Lung (tissue), 12 donors: Measurements from ENCODE around the gene NOVA1. TPM values are rescaled to one million over a fixed set of nuclear protein-coding genes. Genes with fewer than 3 reads are reported as not detected.

Experiments used
- ATAC-seq: fragments of 200-7000 bp; cut with Tn5 transposase; one replicate; pipeline ENCODE4 v1.9.1; 2020; ENCODE audit warnings: moderate number of reproducible peaks; ENCODE audit not compliant: insufficient read depth, low FRiP score
- DNase-seq, 3 donors: peaks; one replicate each; pipeline ENCODE4 v3.0.0-alpha.2; 2013 to 2017
- H3K27ac ChIP-seq, 2 donors: one replicate each; pipeline ENCODE4 v1.5.1; 2013; ENCODE audit warnings: mild to moderate bottlenecking in 2 of 2, moderate library complexity in 2 of 2, control low read depth in 1 of 2, inconsistent platforms in 1 of 2, low read depth in 1 of 2, low read length in 1 of 2
- H3K27me3 ChIP-seq, 3 donors: one replicate each; pipeline ENCODE4 v1.5.1; 2013; ENCODE audit warnings: low read length in 2 of 3; ENCODE audit not compliant: control insufficient read depth in 3 of 3, insufficient read depth in 3 of 3
- H3K36me3 ChIP-seq, 4 donors: one replicate each; pipeline ENCODE4 v1.5.1; 2013; ENCODE audit warnings: low read length in 4 of 4, mild to moderate bottlenecking in 1 of 4, moderate library complexity in 1 of 4; ENCODE audit not compliant: control insufficient read depth in 4 of 4, insufficient read depth in 4 of 4
- H3K4me1 ChIP-seq, 5 donors: one replicate each; pipeline ENCODE4 v1.5.1; 2013; ENCODE audit warnings: low read length in 5 of 5, mild to moderate bottlenecking in 2 of 5, moderate library complexity in 1 of 5; ENCODE audit not compliant: control insufficient read depth in 5 of 5, insufficient read depth in 5 of 5
- H3K4me3 ChIP-seq: one replicate; pipeline ENCODE4 v1.5.1; 2013; ENCODE audit warnings: mild to moderate bottlenecking, control low read depth, moderate library complexity
- H3K9ac ChIP-seq, 2 donors: one replicate each; pipeline ENCODE4 v1.5.1; 2013; ENCODE audit warnings: low read length in 2 of 2, control low read depth in 1 of 2; ENCODE audit not compliant: insufficient read depth in 1 of 2
- H3K9me3 ChIP-seq, 4 donors: one replicate each; pipeline ENCODE4 v1.5.1; 2013; ENCODE audit warnings: low read length in 3 of 4, mild to moderate bottlenecking in 1 of 4, moderate library complexity in 1 of 4; ENCODE audit not compliant: control insufficient read depth in 4 of 4, insufficient read depth in 3 of 4
- WGBS, 2 donors: extraction: QIAGEN DNeasy Blood & Tissue Kit; methylation state at CpG; one replicate each; pipeline ENCODE4 v1.1.7; 2013; 5-methylcytosine and 5-hydroxymethylcytosine counted together
- polyA plus RNA-seq, 2 donors: library from polyadenylated mRNA; stranded (reverse); fragments of 200-250 nt; gene quantifications; one replicate each; pipeline ENCODE4 v1.2.1, GENCODE V29; 2013
- total RNA-seq, 2 donors: library from RNA; depleted of rRNA in 1 of 2; stranded (reverse); fragments of >200 nt in 1 of 2; gene quantifications; one replicate each; pipeline ENCODE4 v1.2.1, GENCODE V29; 2014 to 2021
- TF ChIP-seq, protein P1 (sequence below): IDR thresholded peaks from 2 replicates; pipeline ENCODE4 v1.5.1; 2012; ENCODE audit warnings: mild to moderate bottlenecking; ENCODE audit errors: control extremely low read depth, extremely low read depth
- donor health status: control.
- donor health status: control.
- donor health status: Bipolar disorder and iron deficiency.
- donor health status: healthy.
- donor health status: DM: yes; HTN: yes; CAD: no.

Gene NOVA1
- total and polyA plus RNA-seq, 4 donors: 0.38 to 10.0 (median 2.1) TPM

DNA sequence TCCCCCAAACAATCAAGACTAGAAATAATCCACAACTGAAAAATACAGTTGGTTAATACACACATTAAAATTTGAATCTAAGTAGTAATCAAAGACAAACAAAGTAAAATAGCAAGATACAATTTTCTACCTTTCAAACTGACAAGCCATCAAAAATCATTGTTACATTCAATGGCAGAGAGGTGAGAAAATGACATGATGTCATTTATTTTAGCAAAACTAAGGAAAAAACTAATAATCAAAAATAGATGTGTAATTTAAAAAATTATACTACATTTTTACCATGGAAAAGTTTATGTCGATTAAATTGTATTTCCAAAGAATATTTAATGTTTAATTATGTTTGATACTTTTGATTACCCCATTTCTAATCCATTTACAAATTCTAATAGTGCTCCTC, 59.7 kb downstream of the NOVA1 start:
- H3K4me3 ChIP-seq: no peak overlapping the region
- H3K4me1 ChIP-seq: no peaks in the 10 kb centered on the region
- H3K36me3 ChIP-seq: no peaks in the 10 kb centered on the region
- no peak overlapping the region for H3K27ac ChIP-seq
- DNase-seq (no peak), ATAC-seq (no peak)
- 91 to 92% methylated on average over 1 of the region's 1 CpG for WGBS, 2 donors
- H3K9me3 ChIP-seq: no peaks in the 10 kb centered on the region
- H3K9ac ChIP-seq: no peak overlapping the region
- H3K27me3 ChIP-seq: no peaks in the 10 kb centered on the region
- TF ChIP-seq, protein P1, sequence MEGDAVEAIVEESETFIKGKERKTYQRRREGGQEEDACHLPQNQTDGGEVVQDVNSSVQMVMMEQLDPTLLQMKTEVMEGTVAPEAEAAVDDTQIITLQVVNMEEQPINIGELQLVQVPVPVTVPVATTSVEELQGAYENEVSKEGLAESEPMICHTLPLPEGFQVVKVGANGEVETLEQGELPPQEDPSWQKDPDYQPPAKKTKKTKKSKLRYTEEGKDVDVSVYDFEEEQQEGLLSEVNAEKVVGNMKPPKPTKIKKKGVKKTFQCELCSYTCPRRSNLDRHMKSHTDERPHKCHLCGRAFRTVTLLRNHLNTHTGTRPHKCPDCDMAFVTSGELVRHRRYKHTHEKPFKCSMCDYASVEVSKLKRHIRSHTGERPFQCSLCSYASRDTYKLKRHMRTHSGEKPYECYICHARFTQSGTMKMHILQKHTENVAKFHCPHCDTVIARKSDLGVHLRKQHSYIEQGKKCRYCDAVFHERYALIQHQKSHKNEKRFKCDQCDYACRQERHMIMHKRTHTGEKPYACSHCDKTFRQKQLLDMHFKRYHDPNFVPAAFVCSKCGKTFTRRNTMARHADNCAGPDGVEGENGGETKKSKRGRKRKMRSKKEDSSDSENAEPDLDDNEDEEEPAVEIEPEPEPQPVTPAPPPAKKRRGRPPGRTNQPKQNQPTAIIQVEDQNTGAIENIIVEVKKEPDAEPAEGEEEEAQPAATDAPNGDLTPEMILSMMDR: no peak

- TF ChIP-seq, protein P1: no peak
- 68 to 78% methylated on average over 3 of the region's 3 CpGs for WGBS, 2 donors
These were observed 65.9 kb downstream of the NOVA1 start for GRCh38 chr14:26531894-26532293.

GRCh38 chr14:26528415-26529182, 69.2 kb downstream of the NOVA1 start:
- no peak overlapping the region for H3K4me3 ChIP-seq
- H3K36me3 ChIP-seq: no peaks in the 10 kb centered on the region
- no peaks in the 10 kb centered on the region for H3K27me3 ChIP-seq
- H3K4me1 ChIP-seq: peaks cover 0 to 5% (median 3%) of the 10 kb centered on the region in 5 donors
- H3K27ac ChIP-seq: peak overlapping the region in 1 of 2 donors; percentile 33
- no peak overlapping the region for H3K9ac ChIP-seq
- ATAC-seq (no peak), DNase-seq (peak in 2 of 3 donors; percentile 34 to 46)
- WGBS, 2 donors: 87% methylated on average over 7 of the region's 7 CpGs
- TF ChIP-seq, protein P1: no peak
- H3K9me3 ChIP-seq: no peaks in the 10 kb centered on the region

More at GRCh38 chr14:26531894-26532293, 65.9 kb downstream of the NOVA1 start:
- no peak for DNase-seq
- Histone ChIP-seq H3K4me1 (peaks cover 0 to 5% (median 0%) of the 10 kb centered on the region in 5 donors), H3K9ac (no peak overlapping the region), H3K36me3 (no peaks in the 10 kb centered on the region), H3K27me3 (no peaks in the 10 kb centered on the region), H3K4me3 (no peak overlapping the region), H3K27ac (no peak overlapping the region), H3K9me3 (no peaks in the 10 kb centered on the region)
- ATAC-seq: no peak
